ENCODE data around the gene FAU.
"Not testable (repeated sequence)": the region's sequence is repeated elsewhere in the genome, so short reads cannot be mapped to it uniquely, and the experiment has no call there.

FAU gene

GRCh38 chr11:65118891-65119669 is 2.9 kb downstream of the FAU start:
- DNase-seq = not testable (repeated sequence)

DNA sequence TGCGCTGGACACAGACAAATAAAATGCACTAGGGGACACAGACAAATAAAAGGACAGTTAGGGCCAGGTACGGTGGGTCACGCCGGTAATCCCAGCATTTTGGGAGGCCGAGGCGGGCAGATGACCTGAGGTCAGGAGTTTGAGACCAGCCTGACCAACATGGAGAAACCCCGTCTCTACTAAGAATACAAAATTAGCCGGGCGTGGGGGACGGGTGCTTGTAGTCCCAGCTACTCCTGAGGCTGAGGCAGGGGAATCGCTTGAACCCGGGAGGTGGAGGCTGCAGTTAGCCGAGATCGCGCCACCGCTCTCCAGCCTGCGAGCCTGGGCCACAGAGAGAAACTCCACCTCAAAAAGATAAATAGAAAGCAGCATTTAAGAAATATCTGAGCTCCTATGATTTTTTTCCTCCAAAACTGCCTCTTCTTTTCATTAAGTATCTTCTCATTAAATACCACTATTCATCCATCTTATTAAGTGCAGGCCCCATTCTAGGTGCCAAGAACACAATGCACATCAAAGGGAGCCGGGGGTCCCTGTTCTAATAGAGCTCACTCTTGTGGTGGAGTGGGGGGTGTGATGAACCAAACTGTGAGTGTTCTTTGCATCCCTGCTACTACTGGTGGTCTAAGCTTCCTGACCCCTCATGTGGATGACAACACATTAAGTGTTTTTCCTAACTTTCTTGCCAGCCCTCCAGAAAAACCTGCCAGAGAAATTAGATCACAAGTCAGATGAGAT is 3.7 kb downstream of the FAU start:
- no peak for DNase-seq

DNA sequence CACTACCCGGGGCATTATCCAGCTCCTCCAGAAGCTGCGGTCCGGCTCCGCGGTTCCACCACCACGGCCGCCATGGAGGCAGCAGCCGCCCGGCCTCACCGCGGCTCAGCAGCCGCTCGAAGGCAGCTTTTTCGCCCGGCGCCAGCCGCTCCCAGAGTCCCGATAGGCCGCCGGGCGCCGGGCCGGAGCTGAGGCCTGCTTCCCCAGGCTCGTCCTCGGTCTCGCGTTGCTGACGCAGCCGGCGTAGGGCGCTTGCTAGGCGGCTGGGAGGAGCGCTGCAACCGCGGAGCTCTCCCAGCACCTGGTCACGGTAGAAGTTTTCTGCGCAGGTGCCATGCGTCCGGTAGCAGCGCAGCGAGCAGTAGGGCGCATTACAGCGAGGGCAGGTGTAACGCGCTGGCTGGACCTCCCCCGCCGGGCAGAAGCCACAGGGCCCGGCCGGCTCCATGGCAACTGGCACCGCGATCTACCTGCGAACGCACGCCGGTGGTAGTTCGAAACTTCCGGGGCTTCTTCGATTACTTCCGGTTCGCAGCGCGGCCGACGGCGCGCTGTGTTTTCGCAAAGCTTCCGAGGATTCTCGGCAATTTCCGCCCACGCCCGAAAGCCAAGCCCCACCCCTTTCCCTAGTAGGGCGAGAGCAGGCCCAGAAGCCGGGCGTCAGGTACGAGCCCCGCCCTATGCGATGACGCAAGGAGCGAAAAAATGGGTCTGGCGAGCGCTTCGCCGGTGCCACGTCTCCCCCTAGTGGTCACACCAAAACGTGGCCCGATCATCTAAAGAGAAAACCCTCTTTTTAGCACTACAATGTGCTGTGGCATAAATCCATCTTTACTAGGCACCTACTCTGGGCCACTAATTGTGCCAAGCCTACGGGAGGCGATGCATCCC is 4.5 kb downstream of the FAU start, which contains the start of gene ZNHIT2:
ZNHIT2 (minus strand) TSS at position 496 of the 891 bp plus-strand sequence; CDS start at position 448, 48 bp downstream.
- DNase-seq = peak; percentile 100

- peak; percentile 76 for DNase-seq
These were observed 5.3 kb downstream of the FAU start for GRCh38 chr11:65116370-65117205.

DNA sequence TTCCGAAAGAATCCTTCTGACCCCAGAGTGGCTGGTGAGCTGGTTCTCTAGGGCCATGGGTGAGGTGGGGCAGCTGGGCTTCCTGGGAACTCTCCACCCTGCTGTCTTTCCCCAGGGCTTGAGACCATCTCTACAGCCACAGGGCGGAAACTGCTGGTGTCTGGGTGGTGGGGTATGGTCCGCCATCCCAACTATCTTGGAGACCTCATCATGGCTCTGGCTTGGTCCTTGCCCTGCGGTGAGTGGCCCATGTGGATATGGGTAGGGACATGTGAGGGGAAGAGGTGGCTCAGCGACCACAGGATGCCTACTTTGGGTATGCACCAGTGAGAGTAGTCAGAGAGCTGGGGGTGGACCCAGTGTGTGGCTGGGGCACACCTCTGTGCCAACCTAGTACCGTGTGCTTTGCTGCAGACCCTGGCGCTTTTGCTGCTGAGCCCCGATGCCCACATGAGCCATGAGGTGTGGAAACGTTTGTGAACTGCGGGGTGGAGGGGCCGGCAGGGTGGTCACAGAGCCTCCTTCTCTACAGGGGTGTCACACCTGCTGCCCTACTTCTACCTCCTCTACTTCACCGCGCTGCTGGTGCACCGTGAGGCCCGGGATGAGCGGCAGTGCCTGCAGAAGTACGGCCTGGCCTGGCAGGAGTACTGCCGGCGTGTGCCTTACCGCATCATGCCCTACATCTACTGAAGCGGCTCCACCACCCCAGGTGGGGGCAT is 6.4 kb downstream of the FAU start:
- DNase-seq = no peak

DNA sequence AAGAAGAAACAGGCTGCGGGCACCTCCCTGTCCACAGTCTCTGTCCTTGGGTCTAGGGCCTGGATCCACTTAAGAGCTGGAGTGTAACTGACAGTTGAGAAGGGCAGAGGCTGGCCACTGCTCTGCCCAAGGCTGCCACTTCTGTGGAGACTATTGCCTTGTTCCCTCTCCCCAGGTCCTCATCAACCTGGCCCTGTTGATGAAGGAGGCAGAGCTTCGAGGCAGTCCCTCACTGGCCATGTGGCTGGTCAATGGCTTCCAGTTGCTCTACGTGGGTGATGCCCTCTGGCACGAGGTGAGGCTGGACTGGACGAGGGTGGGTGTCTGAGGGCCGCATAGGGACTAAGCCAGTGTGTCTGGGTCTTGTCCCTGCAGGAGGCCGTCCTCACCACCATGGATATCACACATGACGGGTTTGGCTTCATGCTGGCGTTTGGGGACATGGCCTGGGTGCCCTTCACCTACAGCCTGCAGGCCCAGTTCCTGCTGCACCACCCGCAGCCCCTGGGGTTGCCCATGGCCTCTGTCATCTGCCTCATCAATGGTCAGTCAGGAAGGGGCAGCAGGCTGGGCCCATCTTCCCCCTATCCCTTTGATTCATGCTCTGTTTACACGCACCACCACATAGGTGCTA is 7.3 kb downstream of the FAU start:
- DNase-seq = no peak

DNA sequence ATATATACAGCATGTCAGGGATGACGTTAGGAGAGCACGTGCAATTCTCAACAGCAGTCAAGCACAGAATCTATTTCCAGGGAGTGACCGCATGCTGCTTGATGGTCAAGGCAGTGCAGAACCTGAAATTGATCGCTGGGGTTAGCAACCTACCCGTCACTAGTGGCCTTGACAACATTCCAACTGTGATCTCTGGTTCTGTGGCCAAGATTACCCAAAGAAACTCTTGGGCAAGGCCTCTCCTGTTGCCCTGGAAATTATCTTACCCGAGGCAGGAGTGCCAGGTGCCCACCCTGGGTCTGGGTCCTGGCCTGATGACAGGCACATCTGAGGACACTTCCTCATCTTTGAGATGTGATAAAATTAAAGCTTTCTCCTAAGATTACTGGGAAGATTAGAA is 8.1 kb downstream of the FAU start:
- DNase-seq = no peak

GRCh38 chr11:65113361-65113756 is 8.6 kb downstream of the FAU start:
- no peak for DNase-seq

- DNase-seq = peak; percentile 83
These were observed 9.2 kb downstream of the FAU start for GRCh38 chr11:65112546-65113360.

DNA sequence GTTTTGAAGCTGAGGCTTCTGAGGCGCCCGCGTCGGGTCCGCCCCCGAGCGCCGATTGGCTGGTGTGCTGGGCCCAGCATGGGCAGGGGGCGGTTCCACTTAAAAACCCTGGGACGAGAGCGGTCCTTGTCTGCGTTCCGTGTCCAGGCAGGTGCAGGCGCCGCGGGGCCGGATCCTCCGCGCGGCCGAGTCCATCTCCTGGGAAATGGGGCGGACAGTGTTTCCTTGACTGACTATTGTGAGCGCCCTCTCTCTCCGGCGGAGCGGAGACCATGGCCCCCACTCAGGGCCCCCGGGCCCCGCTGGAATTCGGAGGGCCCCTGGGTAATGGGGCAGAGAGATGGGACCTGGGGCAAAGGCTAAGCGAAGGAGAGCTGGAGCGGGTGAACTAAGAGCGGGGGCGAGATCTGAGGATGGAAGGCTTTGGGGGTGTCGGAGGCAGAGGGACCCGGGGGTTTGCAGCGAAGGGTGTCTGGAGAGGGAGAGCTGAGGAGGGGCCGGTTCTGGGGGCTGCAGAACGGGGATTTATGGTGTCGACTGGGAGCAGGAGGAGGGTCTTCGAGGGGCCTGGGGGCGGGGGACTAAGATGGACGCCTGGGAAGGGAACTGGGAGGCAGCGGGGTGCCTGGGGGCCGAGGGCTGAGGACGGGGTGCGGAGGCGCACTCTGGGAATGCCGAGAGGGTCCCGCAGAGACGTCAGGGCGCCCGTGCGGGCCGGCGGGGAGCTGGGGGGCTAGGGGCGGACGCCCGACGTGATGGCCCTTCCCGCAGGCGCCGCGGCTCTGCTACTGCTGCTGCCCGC is 10.0 kb downstream of the FAU start, which contains the start of gene TM7SF2:
TM7SF2 (plus strand) TSS at position 129 of the 802 bp plus-strand sequence; CDS start at position 273, 144 bp downstream.
- DNase-seq = peak; percentile 98

- DNase-seq = no peak
These were observed 10.7 kb downstream of the FAU start for GRCh38 chr11:65111159-65111743.

- DNase-seq = peak; percentile 96
These were observed 11.5 kb downstream of the FAU start for GRCh38 chr11:65110354-65110861.

GRCh38 chr11:65109231-65110198 is 12.4 kb downstream of the FAU start:
- no peak for DNase-seq

DNA sequence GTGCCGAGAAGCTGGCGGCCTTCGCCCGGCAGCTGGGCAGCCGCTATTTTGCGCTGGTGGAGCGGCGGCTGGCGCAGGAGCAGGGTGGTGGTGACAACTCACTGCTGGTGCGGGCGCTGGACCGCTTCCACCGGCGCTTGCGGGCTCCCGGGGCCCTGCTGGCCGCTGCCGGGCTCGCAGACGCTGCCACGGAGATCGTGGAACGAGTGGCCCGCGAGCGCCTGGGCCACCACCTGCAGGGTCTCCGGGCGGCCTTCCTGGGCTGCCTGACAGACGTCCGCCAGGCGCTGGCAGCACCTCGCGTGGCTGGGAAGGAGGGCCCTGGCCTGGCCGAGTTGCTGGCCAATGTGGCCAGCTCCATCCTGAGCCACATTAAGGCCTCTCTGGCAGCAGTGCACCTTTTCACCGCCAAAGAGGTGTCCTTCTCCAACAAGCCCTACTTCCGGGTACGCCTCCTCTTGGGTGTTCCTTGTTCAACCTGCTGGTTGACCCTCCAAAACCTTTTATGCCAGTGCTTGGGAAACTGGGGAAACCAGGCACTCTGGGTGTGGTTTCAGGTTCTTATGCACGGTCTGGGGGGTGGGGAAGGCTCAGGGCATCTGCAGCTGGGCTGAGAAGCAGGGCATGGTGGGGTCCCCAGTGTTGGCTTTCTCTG is 13.3 kb downstream of the FAU start:
- no peak for DNase-seq

DNA sequence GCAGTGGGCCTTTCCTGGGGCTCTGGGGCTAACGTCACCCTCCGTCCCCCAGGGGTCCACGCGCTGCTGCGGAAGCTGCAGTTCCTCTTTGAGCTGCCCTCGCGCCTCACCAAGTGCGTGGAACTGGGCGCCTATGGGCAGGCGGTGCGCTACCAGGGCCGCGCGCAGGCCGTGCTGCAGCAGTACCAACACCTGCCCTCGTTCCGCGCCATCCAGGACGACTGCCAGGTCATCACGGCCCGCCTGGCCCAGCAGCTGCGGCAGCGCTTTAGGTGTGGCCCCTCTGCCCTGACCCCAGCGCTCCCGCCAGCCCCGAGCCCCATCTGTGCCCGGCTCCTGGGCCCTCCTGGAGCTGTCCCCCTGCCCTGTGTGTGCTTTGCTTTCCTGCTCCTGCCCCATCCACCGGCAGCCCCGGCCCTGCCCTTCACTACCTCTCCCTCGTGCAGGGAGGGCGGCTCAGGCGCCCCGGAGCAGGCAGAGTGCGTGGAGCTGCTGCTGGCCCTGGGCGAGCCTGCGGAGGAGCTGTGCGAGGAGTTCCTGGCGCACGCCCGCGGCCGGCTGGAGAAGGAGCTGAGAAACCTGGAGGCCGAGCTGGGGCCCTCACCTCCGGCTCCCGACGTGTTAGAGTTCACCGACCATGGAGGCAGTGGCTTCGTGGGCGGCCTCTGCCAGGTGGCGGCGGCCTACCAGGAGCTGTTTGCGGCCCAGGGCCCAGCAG is 14.0 kb downstream of the FAU start:
- DNase-seq = no peak

DNA sequence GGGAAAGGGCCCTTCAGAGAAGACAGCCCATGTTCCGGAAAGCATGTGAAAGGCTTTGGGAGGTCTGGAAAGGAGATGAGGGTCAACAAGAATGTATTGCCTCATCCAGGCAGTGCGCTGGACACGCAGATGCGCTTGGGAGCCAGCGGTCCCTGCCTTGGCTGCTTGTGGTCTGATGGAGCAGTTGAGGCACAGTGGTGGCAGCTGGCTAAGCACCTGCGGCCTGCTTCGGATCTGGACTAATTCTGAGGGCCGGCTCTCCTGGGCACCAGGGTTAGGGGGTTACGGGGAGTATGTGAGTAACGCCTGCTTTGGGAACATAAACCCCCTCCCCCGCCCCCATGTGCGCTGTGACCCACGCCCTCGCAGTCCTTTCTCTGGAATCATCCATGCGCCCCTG is 14.9 kb downstream of the FAU start:
- DNase-seq = no peak
